CMK (cell line): ENCODE data around the gene SMPD3.

ENCODE experiments used
- DNase-seq: peaks from one replicate; pipeline ENCODE4 v3.0.0-alpha.2; 2010; ENCODE audit warnings: low read depth

Gene SMPD3

GRCh38 chr16:68328860-68329390 lies 119.4 kb downstream of the SMPD3 start:
- no peak for DNase-seq

DNA sequence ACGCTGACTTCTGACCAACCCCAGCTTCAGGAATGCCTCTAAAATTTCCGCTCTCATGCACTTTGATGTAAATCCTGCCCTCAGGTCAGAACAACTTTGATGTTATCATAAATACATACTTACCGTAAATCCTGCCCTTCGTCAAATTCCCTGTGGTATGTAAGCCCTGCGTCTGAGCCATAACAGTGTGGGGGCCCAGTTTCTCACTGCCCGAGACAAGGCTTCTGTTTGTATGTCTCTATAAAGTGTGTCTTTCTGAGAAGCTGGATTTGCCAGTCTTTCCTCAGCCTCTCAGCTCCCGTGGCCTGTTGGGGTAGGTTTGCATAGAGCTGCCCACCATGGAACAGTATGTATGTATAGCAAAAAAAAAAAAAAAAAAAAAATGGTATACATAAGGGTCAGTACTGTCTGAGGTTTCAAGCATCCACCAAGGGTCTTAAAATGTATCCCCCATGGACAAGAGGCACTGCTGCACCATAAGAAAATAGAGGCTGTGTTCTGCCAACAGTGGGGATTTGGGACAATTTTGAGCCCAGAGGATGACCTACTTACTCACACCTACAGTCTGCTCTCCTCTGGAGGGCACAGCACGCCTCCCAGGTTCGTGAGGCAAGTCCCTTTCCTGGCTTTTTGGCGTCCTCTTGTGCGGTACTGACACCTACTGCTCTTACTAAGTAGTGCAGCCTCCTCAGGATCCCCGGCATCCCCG lies 120.0 kb downstream of the SMPD3 start:
- peak; percentile 63 for DNase-seq

- DNase-seq, result no peak
Measured at GRCh38 chr16:68324780-68325357, 123.4 kb downstream of the SMPD3 start.

GRCh38 chr16:68324336-68324735 lies 124.0 kb downstream of the SMPD3 start:
- DNase-seq, result no peak

GRCh38 chr16:68319185-68319908 lies 129.0 kb downstream of the SMPD3 start:
- DNase-seq, result no peak

- DNase-seq, result no peak
Measured at GRCh38 chr16:68313116-68313515, 135.2 kb downstream of the SMPD3 start.

DNA sequence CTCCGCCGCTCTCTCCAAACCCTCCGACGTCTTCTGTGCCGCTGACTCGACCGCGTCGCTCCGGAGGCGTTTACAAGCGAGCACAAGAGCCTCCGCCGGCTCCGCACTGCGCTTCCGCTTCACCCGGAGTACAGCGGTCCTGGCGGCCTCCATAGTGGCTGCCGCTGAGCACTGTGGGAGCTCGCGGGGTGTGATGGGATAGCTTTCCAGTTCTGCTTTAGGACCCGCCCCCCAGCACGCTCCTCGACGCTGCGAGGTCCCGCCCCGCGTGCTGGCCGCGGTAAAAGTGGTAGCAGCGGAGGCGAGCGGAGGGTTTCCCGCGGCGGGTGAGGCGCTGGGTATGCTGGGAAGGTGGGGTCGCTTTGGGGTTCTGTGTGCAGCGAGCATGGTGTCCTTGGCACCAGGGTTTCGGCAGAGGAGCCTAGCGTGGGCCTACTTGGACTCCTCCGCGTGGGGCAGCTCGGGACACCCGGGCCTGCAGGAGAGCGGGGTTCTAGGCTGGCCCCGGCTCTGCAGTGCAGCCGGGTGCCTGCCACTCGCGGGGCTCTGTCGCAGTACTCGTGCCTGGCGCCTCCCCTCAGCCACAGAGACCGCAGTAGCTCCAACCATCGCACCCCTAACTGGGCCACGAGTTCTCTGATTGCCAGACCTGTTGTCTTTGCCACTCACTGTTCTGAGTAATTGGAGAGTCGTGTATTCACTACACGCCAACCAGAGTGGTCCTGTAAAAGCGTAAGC lies 137.4 kb downstream of the SMPD3 start, which contains the start of the genes PRMT7 and SLC7A6OS:
Gene PRMT7 (plus strand): TSS at position 246 of the 738 bp plus-strand sequence. CDS start 4,961 bp downstream, outside the sequence.
Gene SLC7A6OS (minus strand): TSS at position 173 of the 738 bp plus-strand sequence. CDS start 20 bp downstream, at position 153.
- peak; percentile 83 for DNase-seq

GRCh38 chr16:68310437-68310773 lies 137.9 kb downstream of the SMPD3 start:
- DNase-seq, result no peak

DNA sequence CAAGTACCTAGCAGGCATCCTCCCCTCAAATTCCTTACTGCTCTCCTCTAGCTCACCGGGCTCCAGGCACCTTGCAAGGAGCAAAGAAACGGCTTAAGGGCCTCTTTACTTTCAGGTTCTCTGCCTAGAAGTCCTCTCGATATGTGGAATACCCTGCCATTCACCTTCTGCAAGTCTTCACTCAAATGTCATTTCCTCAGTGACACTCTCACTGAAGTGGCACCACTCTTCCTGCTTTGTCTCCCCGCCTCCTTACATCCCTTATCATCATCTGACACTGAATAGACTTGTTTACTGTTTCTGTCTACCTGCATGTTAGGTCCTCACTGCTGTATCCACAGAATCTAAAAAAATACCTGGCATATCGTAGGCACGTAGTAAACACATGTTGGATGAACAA lies 138.5 kb downstream of the SMPD3 start:
- no peak for DNase-seq
